OCI-LY7 (cell line): Measurements from ENCODE around the gene SSPN. TPM values are rescaled to one million over a fixed set of nuclear protein-coding genes. Genes with fewer than 3 reads are reported as not detected.
A peak's percentile ranks its signal among the peaks of the same experiment; 100 is the strongest.

Experiments used
- BruUV-seq: library from RNA; stranded (reverse); fragments of 400-500 nt; replicated peaks from 2 replicates; lab custom pipeline; 2021; lab: Mats Ljungman, UMichigan
- CTCF ChIA-PET: fragments of 300-600 bp; sonication (Branson Sonifier 250); formaldehyde crosslinking; loops from one replicate; lab custom pipeline; 2022; ENCODE audit warnings: antibody characterized with exemption; ENCODE audit not compliant: unreplicated experiment; lab: Charles Lee
- POLR2A ChIA-PET: fragments of 300-600 bp; sonication (Branson Sonifier 250); formaldehyde crosslinking; loops from one replicate; lab custom pipeline; 2022; ENCODE audit warnings: antibody characterized with exemption; lab: Charles Lee
- DNase-seq: peaks from one replicate; pipeline ENCODE4 v3.0.0-alpha.2; 2015; ENCODE audit warnings: low spot score
- H2AFZ ChIP-seq: fragments of 200-600 bp; sonication (generic), shearing (Covaris generic); 2 replicates; pipeline ENCODE4 v1.6.1; 2014; ENCODE audit warnings: mild to moderate bottlenecking, antibody characterized with exemption, low read length, moderate library complexity
- H3K27ac ChIP-seq: fragments of 200-600 bp; sonication (generic); 2 replicates; pipeline ENCODE4 v1.5.1; 2014; ENCODE audit warnings: mixed run types, low read depth, mild to moderate bottlenecking, moderate library complexity, low read length, inconsistent platforms; ENCODE audit not compliant: poor library complexity, severe bottlenecking
- H3K36me3 ChIP-seq: fragments of 200-600 bp; sonication (generic); 2 replicates; pipeline ENCODE4 v1.6.1; 2014; ENCODE audit warnings: mild to moderate bottlenecking, antibody characterized with exemption, low read length, moderate library complexity, mixed read lengths; ENCODE audit not compliant: insufficient read depth
- H3K4me1 ChIP-seq: fragments of 200-600 bp; sonication (generic); 2 replicates; pipeline ENCODE4 v1.5.1; 2014; ENCODE audit warnings: mild to moderate bottlenecking, low read length; ENCODE audit not compliant: insufficient read depth, poor library complexity, severe bottlenecking
- H3K4me2 ChIP-seq: fragments of 200-600 bp; sonication (generic); 2 replicates; pipeline ENCODE4 v1.6.1; 2014; ENCODE audit warnings: mild to moderate bottlenecking, low read length
- H3K4me3 ChIP-seq: fragments of 200-600 bp; sonication (generic); 2 replicates; pipeline ENCODE4 v1.5.1; 2014; ENCODE audit warnings: mild to moderate bottlenecking, low read depth, low read length; ENCODE audit not compliant: poor library complexity, severe bottlenecking
- H3K79me2 ChIP-seq: fragments of 200-600 bp; sonication (generic); 2 replicates; pipeline ENCODE4 v1.6.1; 2016; ENCODE audit warnings: low read depth, mild to moderate bottlenecking, low read length, moderate library complexity, mixed read lengths; ENCODE audit not compliant: insufficient read depth
- H3K9me2 ChIP-seq: fragments of 200-600 bp; sonication (generic); 2 replicates; pipeline ENCODE4 v1.6.1; 2016; ENCODE audit warnings: mild to moderate bottlenecking, low read length, mixed read lengths; ENCODE audit not compliant: insufficient read depth
- H3K9me3 ChIP-seq: fragments of 200-600 bp; sonication (generic); 2 replicates; pipeline ENCODE4 v1.6.1; 2014; ENCODE audit warnings: mild to moderate bottlenecking, mixed run types, low read length, mixed read lengths
- H4K20me1 ChIP-seq: fragments of 200-600 bp; sonication (generic); 2 replicates; pipeline ENCODE4 v1.6.1; 2014; ENCODE audit warnings: mild to moderate bottlenecking, antibody characterized with exemption, low read length, moderate library complexity, mixed read lengths; ENCODE audit not compliant: insufficient read depth
- CTCF ChIP-seq: fragments of 200-600 bp; sonication (generic); conservative IDR thresholded peaks from 2 replicates; pipeline ENCODE4 v1.5.1; 2014; ENCODE audit warnings: mild to moderate bottlenecking, antibody characterized with exemption, low read length, moderate library complexity, mixed read lengths
- EZH2phosphoT487 ChIP-seq: fragments of 200-600 bp; sonication (generic); IDR thresholded peaks from 2 replicates; pipeline ENCODE4 v1.6.1; 2018; ENCODE audit warnings: low read depth, borderline replicate concordance, mild to moderate bottlenecking, mixed run types, antibody characterized with exemption, low read length, moderate library complexity, mixed read lengths
- intact Hi-C: fragments of 100-400 bp; cut with micrococcal nuclease; formaldehyde crosslinking; loops from one replicate; pipeline ENCODE4 v1.10.0; 2022; ENCODE audit not compliant: unreplicated experiment
- total RNA-seq, 2 experiments: library from RNA; depleted of rRNA in 1 of 2; stranded (reverse); fragments of >200 nt in 1 of 2; shearing (Covaris generic) in 1 of 2; gene quantifications; 2 replicates each; pipeline ENCODE4 v1.2.3, GENCODE V29; 2014 to 2022

The SSPN gene
- total RNA-seq, 2 experiments from 2014 or later = not detected

- no TSS peak for BruUV-seq
- CTCF ChIA-PET = interaction anchor here (0.5 kb wide), 1 partner anchor 75 kb away, joined by 3 read pairs; no protein-coding TSS in a partner anchor
- Histone ChIP-seq H3K4me1 (peaks cover 22% of the 10 kb centered on the region), H4K20me1 (peaks cover 27% of the 10 kb centered on the region), H3K9me3 (no peaks in the 10 kb centered on the region), H2AFZ (no peak overlapping the region), H3K79me2 (no peaks in the 10 kb centered on the region), H3K4me2 (no peak overlapping the region), H3K4me3 (no peak overlapping the region), H3K9me2 (no peaks in the 10 kb centered on the region), H3K36me3 (no peaks in the 10 kb centered on the region), H3K27ac (no peak overlapping the region)
- POLR2A ChIA-PET = no interaction called here
- TF ChIP-seq EZH2phosphoT487 (no peak), CTCF (peak; percentile 42)
- peak; percentile 39 for DNase-seq
- intact Hi-C loops = loop anchor here (5.0 to 10.0 kb wide), 2 partner anchors 677 to 854 kb away; partner anchors contain the start of genes ITPR2 and TM7SF3
Observed at GRCh38 chr12:26158078-26158764, 37.2 kb upstream of the SSPN start.

- Histone ChIP-seq H3K9me2 (no peaks in the 10 kb centered on the region), H2AFZ (no peak overlapping the region), H3K27ac (no peak overlapping the region), H3K36me3 (no peaks in the 10 kb centered on the region), H4K20me1 (peaks cover under 1% of the 10 kb centered on the region; the same call in 1 of the 2 replicates), H3K4me2 (no peak overlapping the region), H3K79me2 (no peaks in the 10 kb centered on the region), H3K9me3 (no peaks in the 10 kb centered on the region), H3K4me1 (peaks cover 1% of the 10 kb centered on the region), H3K4me3 (no peak overlapping the region)
- no peak for TF ChIP-seq EZH2phosphoT487
- TF ChIP-seq CTCF = no peak
- DNase-seq = no peak
- intact Hi-C loops = no loop called here
- BruUV-seq = no TSS peak
- CTCF ChIA-PET = no interaction called here
- POLR2A ChIA-PET = interaction anchor here (0.7 to 0.9 kb wide), 3 partner anchors 9 to 102 kb away, joined by 3 read pairs; no protein-coding TSS in a partner anchor
Observed at GRCh38 chr12:26162174-26162573, 33.2 kb upstream of the SSPN start.

GRCh38 chr12:26162905-26163304 lies 32.5 kb upstream of the SSPN start:
- CTCF ChIA-PET = no interaction called here
- Histone ChIP-seq H3K4me2 (no peak overlapping the region), H3K36me3 (no peaks in the 10 kb centered on the region), H3K9me3 (no peaks in the 10 kb centered on the region), H3K9me2 (no peaks in the 10 kb centered on the region), H2AFZ (no peak overlapping the region), H3K4me1 (no peaks in the 10 kb centered on the region), H3K79me2 (no peaks in the 10 kb centered on the region), H3K4me3 (no peak overlapping the region), H4K20me1 (no peaks in the 10 kb centered on the region), H3K27ac (no peak overlapping the region)
- DNase-seq = no peak
- POLR2A ChIA-PET = interaction anchor here (0.6 to 0.9 kb wide), 3 partner anchors 12 to 232 kb away, joined by 3 read pairs; no protein-coding TSS in a partner anchor
- no TSS peak for BruUV-seq
- TF ChIP-seq EZH2phosphoT487 (no peak), CTCF (no peak)
- intact Hi-C loops = no loop called here
